HepG2 (cell line): ENCODE measurements around the gene DEPDC5. TPM values are rescaled to one million over a fixed set of nuclear protein-coding genes. Genes with fewer than 3 reads are reported as not detected.

Source experiments
- ATAC-seq: fragments of 200-7000 bp; cut with Tn5 transposase; 3 replicates; pipeline ENCODE4 v1.9.1; 2020; ENCODE audit warnings: mild to moderate bottlenecking, moderate library complexity
- BruUV-seq: library from RNA; stranded (reverse); fragments of 400-500 nt; replicated peaks from 2 replicates; lab custom pipeline; 2021; lab: Mats Ljungman, UMichigan
- CTCF ChIA-PET: fragments of 300-600 bp; formaldehyde crosslinking; extraction: SDS; loops from one replicate; lab custom pipeline; 2021; ENCODE audit warnings: low total read pairs, inconsistent platforms, low intra/inter-chr PET ratio; lab: Yijun Ruan, JAX
- POLR2A ChIA-PET: fragments of 350-600 bp; sonication (Branson Sonifier 250); formaldehyde crosslinking; loops from one replicate; lab custom pipeline; 2020; ENCODE audit warnings: antibody characterized with exemption, inconsistent platforms; lab: Yijun Ruan, JAX
- DNase-seq: peaks from one replicate; pipeline ENCODE4 v3.0.0-alpha.2; 2015; ENCODE audit warnings: low spot score
- FAIRE-seq: peaks from 3 replicates; lab custom pipeline; 2011; peaks lifted over from hg19 to GRCh38; lab: Jason Lieb, UNC
- H2AFZ ChIP-seq: one replicate; pipeline ENCODE4 v1.6.1; 2011; ENCODE audit warnings: low read length, inconsistent platforms
- H3K27ac ChIP-seq: fragments of 300-600 bp; 3 replicates; pipeline ENCODE4 v1.8.0; 2011; ENCODE audit warnings: mixed run types, mild to moderate bottlenecking, mixed read lengths, low read length, inconsistent platforms; ENCODE audit not compliant: insufficient read depth; ENCODE audit errors: extremely low read length
- H3K27me3 ChIP-seq, 2 experiments: fragments of 200-600 bp in 1 of 2; 2 replicates in 1 of 2; 3 replicates in 1 of 2; pipeline versions ENCODE4 v1.6.0 to v1.8.0; 2011; ENCODE audit warnings: low read length in 2 of 2, mild to moderate bottlenecking in 2 of 2, moderate library complexity in 2 of 2, inconsistent platforms in 1 of 2; ENCODE audit not compliant: insufficient read depth in 2 of 2, control insufficient read depth in 1 of 2
- H3K36me3 ChIP-seq, 2 experiments: fragments of 200-600 bp in 1 of 2; replicated peaks in 1 of 2; 2 replicates in 1 of 2; 3 replicates in 1 of 2; pipeline versions ENCODE4 v1.5.1 to v1.8.0; 2011; ENCODE audit warnings: low read length in 2 of 2, inconsistent platforms in 1 of 2; ENCODE audit not compliant: insufficient read depth in 2 of 2, control insufficient read depth in 1 of 2
- H3K4me1 ChIP-seq: 2 replicates; pipeline ENCODE4 v1.5.1; 2012; ENCODE audit warnings: low read length, inconsistent platforms; ENCODE audit not compliant: insufficient read depth
- H3K4me2 ChIP-seq: 2 replicates; pipeline ENCODE4 v1.6.0; 2011; ENCODE audit warnings: low read depth, low read length, inconsistent platforms
- H3K4me3 ChIP-seq, 3 experiments: fragments of 200-600 bp in 1 of 3; sonication (generic), shearing (Covaris generic) in 1 of 3; replicated peaks in 1 of 3; 2 replicates each; pipeline ENCODE4 v1.5.1; 2011 to 2016; ENCODE audit warnings: low read length in 3 of 3, inconsistent platforms in 2 of 3, low read depth in 2 of 3, mild to moderate bottlenecking in 2 of 3, control low read depth in 1 of 3, mixed read lengths in 1 of 3; ENCODE audit not compliant: insufficient read depth in 1 of 3
- H3K79me2 ChIP-seq: one replicate; pipeline ENCODE4 v1.6.1; 2011; ENCODE audit warnings: low read length, inconsistent platforms; ENCODE audit not compliant: insufficient read depth
- H3K9ac ChIP-seq: 2 replicates; pipeline ENCODE4 v1.6.0; 2011; ENCODE audit warnings: mild to moderate bottlenecking, low read depth, low read length, inconsistent platforms; ENCODE audit not compliant: insufficient read depth
- H3K9me3 ChIP-seq: 2 replicates; pipeline ENCODE4 v1.5.1; 2012; ENCODE audit warnings: mild to moderate bottlenecking, low read length
- H4K20me1 ChIP-seq: 2 replicates; pipeline ENCODE4 v1.6.0; 2011; ENCODE audit warnings: inconsistent platforms, mild to moderate bottlenecking, low read length, moderate library complexity; ENCODE audit not compliant: insufficient read depth
- ARID3A ChIP-seq: IDR thresholded peaks from 2 replicates; pipeline ENCODE4 v1.6.1; 2012; ENCODE audit warnings: low read depth, low read length, improper control_type of control experiment
- ARNT ChIP-seq: fragments of 450-650 bp; IDR thresholded peaks from 2 replicates; pipeline ENCODE4 v1.6.1; 2017
- NAIF1 ChIP-seq: sonication (generic); formaldehyde crosslinking; IDR thresholded peaks from 2 replicates; pipeline ENCODE4 v1.5.0; 2020; ENCODE audit warnings: mild to moderate bottlenecking, missing genetic modification reagents, borderline replicate concordance
- THAP9 ChIP-seq: sonication (generic); formaldehyde crosslinking; IDR thresholded peaks from 2 replicates; pipeline ENCODE4; 2020; ENCODE audit warnings: missing genetic modification reagents, mild to moderate bottlenecking, borderline replicate concordance
- ZNF260 ChIP-seq: sonication (generic); formaldehyde crosslinking; IDR thresholded peaks from 2 replicates; pipeline ENCODE4 v1.4.0; 2020; ENCODE audit warnings: missing genetic modification reagents, low read depth, mild to moderate bottlenecking, borderline replicate concordance
- ZNF547 ChIP-seq: sonication (generic); formaldehyde crosslinking; IDR thresholded peaks from 2 replicates; pipeline ENCODE4 v1.5.1; 2020; ENCODE audit warnings: mild to moderate bottlenecking, missing genetic modification reagents
- ZNF570 ChIP-seq: sonication (generic); formaldehyde crosslinking; IDR thresholded peaks from 2 replicates; pipeline ENCODE4 v1.4.0; 2020; ENCODE audit warnings: mild to moderate bottlenecking, missing genetic modification reagents, borderline replicate concordance
- ZNF773 ChIP-seq: sonication (generic); formaldehyde crosslinking; IDR thresholded peaks from 2 replicates; pipeline ENCODE4 v1.4.0; 2020; ENCODE audit warnings: missing genetic modification reagents, borderline replicate concordance
- ZNF816 ChIP-seq: sonication (generic); formaldehyde crosslinking; IDR thresholded peaks from 2 replicates; pipeline ENCODE4 v1.8.0; 2022; ENCODE audit warnings: missing genetic modification reagents, mild to moderate bottlenecking, borderline replicate concordance
- WGBS: methylation state at CpG from one replicate; pipeline ENCODE4 v1.1.6; 2017; ENCODE audit warnings: low lambda C conversion rate; 5-methylcytosine and 5-hydroxymethylcytosine counted together
- in situ Hi-C: cut with HindIII; loops from 2 replicates; pipeline ENCODE4 v1.10.0; 2017; ENCODE audit warnings: low pct_unique_long_range_greater_than_20kb; ENCODE audit not compliant: extremely low pct_ligation_motif_present
- intact Hi-C: fragments of 100-400 bp; cut with micrococcal nuclease; formaldehyde crosslinking; loops from one replicate; pipeline ENCODE4 v1.10.0; 2022; ENCODE audit not compliant: unreplicated experiment
- polyA plus RNA-seq, 8 experiments: library from polyadenylated mRNA; depleted of rRNA in 3 of 8; stranded (reverse) in 7 of 8; unstranded in 1 of 8; fragments of >200 nt; fragmentation: Illumina TruSeq in 4 of 8; extraction: Trizol in 4 of 8; gene quantifications; 2 replicates each; pipeline versions ENCODE4 v1.2.1 to v1.2.3, GENCODE V29; 2011 to 2016; ENCODE audit warnings: low read depth in 4 of 8, missing spikeins in 1 of 8, mixed read lengths in 1 of 8; ENCODE audit not compliant: insufficient read depth in 1 of 8
- total RNA-seq, 5 experiments: library from RNA; depleted of rRNA; stranded (reverse); fragments of >200 nt; fragmentation: Illumina TruSeq; extraction: Trizol; gene quantifications; 2 replicates each; pipeline ENCODE4 v1.2.3, GENCODE V29; 2016; ENCODE audit warnings: low read depth in 1 of 5

The DEPDC5 gene
- total and polyA plus RNA-seq, 2 of the 13 experiments (the other 11 are each of a cell fraction or from before 2014, with no cell fraction given): 9.8 to 12.4 TPM

- DNase-seq (no peak), ATAC-seq (no peak), FAIRE-seq (no peak)
- Histone ChIP-seq H3K4me2 (no peak overlapping the region), H3K4me1 (peaks cover 23% of the 10 kb centered on the region), H4K20me1 (no peaks in the 10 kb centered on the region), H3K79me2 (peaks cover 20% of the 10 kb centered on the region), H3K36me3 (peaks cover 3 to 18% of the 10 kb centered on the region in 2 experiments; a peak in 3 of 5 replicates), H3K27ac (no peak overlapping the region), H3K9me3 (no peaks in the 10 kb centered on the region), H3K27me3 (no peaks in the 10 kb centered on the region), H3K9ac (no peak overlapping the region), H3K4me3 (no peak overlapping the region), H2AFZ (no peak overlapping the region)
- no TSS peak for BruUV-seq
- TF ChIP-seq ZNF773: no peak
- TF ChIP-seq ZNF570 (CRISPR knock-in tag): no peak
- no peak for TF ChIP-seq ARNT
- TF ChIP-seq ZNF547 (CRISPR knock-in tag): no peak
- no peak for TF ChIP-seq ZNF260 (CRISPR knock-in tag)
- no peak for TF ChIP-seq THAP9 (CRISPR knock-in tag)
- no peak for TF ChIP-seq ZNF816 (CRISPR knock-in tag)
- no peak for TF ChIP-seq NAIF1 (CRISPR knock-in tag)
- no peak for TF ChIP-seq ARID3A
- in situ Hi-C loops: no loop called here
- ChIA-PET CTCF (no interaction called here), POLR2A (no interaction called here)
- 96% methylated on average over 5 of the region's 5 CpGs for WGBS
- intact Hi-C loops: no loop called here
These were observed 15.9 kb upstream of the DEPDC5 start for GRCh38 chr22:31737932-31738331.
